ENCODE results near the gene KIF5B.
A peak's percentile ranks its signal among the peaks of the same experiment; 100 is the strongest.
"Not testable (repeated sequence)": the region's sequence is repeated elsewhere in the genome, so short reads cannot be mapped to it uniquely, and the experiment has no call there.

KIF5B gene

GRCh38 chr10:32059472-32059871 is 3.2 kb upstream of the KIF5B start:
- no peak for DNase-seq

- no peak for DNase-seq
Observed at GRCh38 chr10:32057036-32057372, 779 bp upstream of the KIF5B start.

GRCh38 chr10:32055478-32056135 is 618 bp downstream of the KIF5B start:
- DNase-seq = peak; percentile 39

- DNase-seq = no peak
Observed at GRCh38 chr10:32054094-32054493, 2.1 kb downstream of the KIF5B start.

- DNase-seq = not testable (repeated sequence)
Observed at GRCh38 chr10:32053392-32053791, 2.8 kb downstream of the KIF5B start.

GRCh38 chr10:32051926-32052325 is 4.3 kb downstream of the KIF5B start:
- no peak for DNase-seq

GRCh38 chr10:32050177-32050576 is 6.0 kb downstream of the KIF5B start:
- DNase-seq = no peak

- no peak for DNase-seq
Observed at GRCh38 chr10:32049113-32049512, 7.1 kb downstream of the KIF5B start.

- DNase-seq = no peak
Observed at GRCh38 chr10:32048282-32048681, 7.9 kb downstream of the KIF5B start.

GRCh38 chr10:32047881-32048280 is 8.3 kb downstream of the KIF5B start:
- DNase-seq = no peak

- no peak for DNase-seq
Observed at GRCh38 chr10:32046151-32046550, 10.1 kb downstream of the KIF5B start.

- DNase-seq = not testable (repeated sequence)
Observed at GRCh38 chr10:32042730-32043129, 13.5 kb downstream of the KIF5B start.

GRCh38 chr10:32041290-32042028 is 14.8 kb downstream of the KIF5B start:
- DNase-seq = no peak

- no peak for DNase-seq
Observed at GRCh38 chr10:32039734-32040133, 16.5 kb downstream of the KIF5B start.

- no peak for DNase-seq
Observed at GRCh38 chr10:32038777-32039176, 17.4 kb downstream of the KIF5B start.

- DNase-seq = no peak
Observed at GRCh38 chr10:32036922-32037321, 19.3 kb downstream of the KIF5B start.

- no peak for DNase-seq
Observed at GRCh38 chr10:32035038-32035437, 21.2 kb downstream of the KIF5B start.

- no peak for DNase-seq
Observed at GRCh38 chr10:32033171-32033570, 23.1 kb downstream of the KIF5B start.

GRCh38 chr10:32031920-32032319 is 24.3 kb downstream of the KIF5B start:
- DNase-seq = no peak

- DNase-seq = no peak
Observed at GRCh38 chr10:32031424-32031823, 24.8 kb downstream of the KIF5B start.

- DNase-seq = no peak
Observed at GRCh38 chr10:32028710-32029109, 27.5 kb downstream of the KIF5B start.

- DNase-seq = no peak
Observed at GRCh38 chr10:32023264-32023663, 33.0 kb downstream of the KIF5B start.

GRCh38 chr10:32017044-32017443 is 39.2 kb downstream of the KIF5B start:
- no peak for DNase-seq

GRCh38 chr10:32015386-32015785 is 40.8 kb downstream of the KIF5B start:
- DNase-seq = no peak

GRCh38 chr10:32007026-32007425 is 49.2 kb downstream of the KIF5B start:
- DNase-seq = no peak
